ENCODE measurements around the gene NPTX2. TPM values are rescaled to one million over a fixed set of nuclear protein-coding genes. Genes with fewer than 3 reads are reported as not detected.

NPTX2 gene
- total RNA-seq, 1 experiment from 2014 or later = not detected

DNA sequence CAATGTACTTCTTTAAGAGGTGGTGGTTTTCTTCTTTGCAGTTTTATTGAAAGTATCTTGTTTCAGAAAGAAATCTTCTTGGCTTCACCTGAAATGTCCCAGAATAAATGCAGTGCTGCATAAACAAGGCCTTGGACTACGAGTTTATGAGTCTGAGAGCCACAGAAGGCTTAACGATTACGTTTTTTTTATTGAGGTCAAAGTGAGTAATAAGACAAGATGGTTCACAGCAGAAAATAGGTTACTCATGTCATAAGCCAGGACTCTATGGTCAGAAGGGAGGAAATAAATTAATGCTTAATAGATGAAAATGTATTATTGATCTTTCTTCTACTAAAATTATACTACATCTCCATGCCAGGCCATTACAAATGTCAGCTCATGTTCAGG, 13.7 kb upstream of the NPTX2 start:
- H3K36me3 ChIP-seq (ENCODE audit: control insufficient read depth in 1 of 2, insufficient read depth in 2 of 2, low read length in 2 of 2) = no peaks in the 10 kb centered on the region
- RAD21 ChIA-PET (ENCODE audit: low non-redundant PET in 1 of 2, low total read pairs in 2 of 2, uncharacterized antibody in 2 of 2, unreplicated experiment in 2 of 2) = no interaction called here
- no TSS peak for BruUV-seq (replicated peaks)

More for the DNA sequence above, 13.7 kb upstream of the NPTX2 start:
- Histone ChIP-seq H3K27me3 (ENCODE audit: insufficient read depth, low read length) (peaks cover 24% of the 10 kb centered on the region), H3K4me1 (ENCODE audit: control insufficient read depth in 1 of 2, insufficient read depth in 2 of 2, low read length in 2 of 2) (no peaks in the 10 kb centered on the region), H3K79me2 (ENCODE audit: insufficient read depth, low read length) (no peaks in the 10 kb centered on the region), H2AFZ (ENCODE audit: low read depth, low read length, poor library complexity, severe bottlenecking) (no peak overlapping the region), H3K27ac (ENCODE audit: low read depth, low read length) (no peak overlapping the region), H3K4me2 (ENCODE audit: low read length) (no peak overlapping the region), H3K9me2 (ENCODE audit: insufficient read depth) (no peaks in the 10 kb centered on the region), H3K9me3 (ENCODE audit: control insufficient read depth in 1 of 2, insufficient read depth in 1 of 2, low read depth in 1 of 2, low read length in 2 of 2) (no peaks in the 10 kb centered on the region), H4K20me1 (ENCODE audit: insufficient read depth) (no peaks in the 10 kb centered on the region), H3K4me3 (replicated peaks in 1 of 2; ENCODE audit: low read depth in 1 of 2, low read length in 2 of 2) (no peak overlapping the region), H3K9ac (ENCODE audit: low read length) (no peak overlapping the region)
- DNase-seq (ENCODE audit: low read depth, low spot score) = no peak
- ChIA-PET POLR2A (no interaction called here), CTCF (no interaction called here)
- TF ChIP-seq ZNF274 (IDR thresholded peaks at IDR 0.05; ENCODE audit: low read depth, low read length) (no peak), ELF1 (IDR thresholded peaks at IDR 0.05; ENCODE audit: borderline replicate concordance, low read depth) (no peak), CBX3 (IDR thresholded peaks at IDR 0.05; ENCODE audit: low read depth) (no peak), POLR2AphosphoS5 (IDR thresholded peaks at IDR 0.05; ENCODE audit: low read depth, low read length) (no peak), SP1 (IDR thresholded peaks at IDR 0.05; ENCODE audit: low read depth) (no peak), TCF7L2 (IDR thresholded peaks at IDR 0.05; ENCODE audit: borderline replicate concordance, extremely low read depth, insufficient read depth, insufficient read length) (no peak), JUND (IDR thresholded peaks at IDR 0.05) (no peak), FOSL1 (IDR thresholded peaks at IDR 0.05; ENCODE audit: low read depth) (no peak), EGR1 (IDR thresholded peaks at IDR 0.05; ENCODE audit: low read depth) (no peak), RAD21 (IDR thresholded peaks at IDR 0.05; ENCODE audit: low read depth) (no peak), EZH2phosphoT487 (IDR thresholded peaks at IDR 0.05; ENCODE audit: borderline replicate concordance) (no peak), ZFX (IDR thresholded peaks at IDR 0.05) (no peak), CEBPB (IDR thresholded peaks at IDR 0.05; ENCODE audit: low read depth) (no peak)
- TF ChIP-seq, protein P1, sequence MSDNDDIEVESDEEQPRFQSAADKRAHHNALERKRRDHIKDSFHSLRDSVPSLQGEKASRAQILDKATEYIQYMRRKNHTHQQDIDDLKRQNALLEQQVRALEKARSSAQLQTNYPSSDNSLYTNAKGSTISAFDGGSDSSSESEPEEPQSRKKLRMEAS (IDR thresholded peaks at IDR 0.05) = no peak
- TF ChIP-seq, protein P2, sequence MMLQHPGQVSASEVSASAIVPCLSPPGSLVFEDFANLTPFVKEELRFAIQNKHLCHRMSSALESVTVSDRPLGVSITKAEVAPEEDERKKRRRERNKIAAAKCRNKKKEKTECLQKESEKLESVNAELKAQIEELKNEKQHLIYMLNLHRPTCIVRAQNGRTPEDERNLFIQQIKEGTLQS (IDR thresholded peaks at IDR 0.05) = no peak
- TF ChIP-seq, protein P3, sequence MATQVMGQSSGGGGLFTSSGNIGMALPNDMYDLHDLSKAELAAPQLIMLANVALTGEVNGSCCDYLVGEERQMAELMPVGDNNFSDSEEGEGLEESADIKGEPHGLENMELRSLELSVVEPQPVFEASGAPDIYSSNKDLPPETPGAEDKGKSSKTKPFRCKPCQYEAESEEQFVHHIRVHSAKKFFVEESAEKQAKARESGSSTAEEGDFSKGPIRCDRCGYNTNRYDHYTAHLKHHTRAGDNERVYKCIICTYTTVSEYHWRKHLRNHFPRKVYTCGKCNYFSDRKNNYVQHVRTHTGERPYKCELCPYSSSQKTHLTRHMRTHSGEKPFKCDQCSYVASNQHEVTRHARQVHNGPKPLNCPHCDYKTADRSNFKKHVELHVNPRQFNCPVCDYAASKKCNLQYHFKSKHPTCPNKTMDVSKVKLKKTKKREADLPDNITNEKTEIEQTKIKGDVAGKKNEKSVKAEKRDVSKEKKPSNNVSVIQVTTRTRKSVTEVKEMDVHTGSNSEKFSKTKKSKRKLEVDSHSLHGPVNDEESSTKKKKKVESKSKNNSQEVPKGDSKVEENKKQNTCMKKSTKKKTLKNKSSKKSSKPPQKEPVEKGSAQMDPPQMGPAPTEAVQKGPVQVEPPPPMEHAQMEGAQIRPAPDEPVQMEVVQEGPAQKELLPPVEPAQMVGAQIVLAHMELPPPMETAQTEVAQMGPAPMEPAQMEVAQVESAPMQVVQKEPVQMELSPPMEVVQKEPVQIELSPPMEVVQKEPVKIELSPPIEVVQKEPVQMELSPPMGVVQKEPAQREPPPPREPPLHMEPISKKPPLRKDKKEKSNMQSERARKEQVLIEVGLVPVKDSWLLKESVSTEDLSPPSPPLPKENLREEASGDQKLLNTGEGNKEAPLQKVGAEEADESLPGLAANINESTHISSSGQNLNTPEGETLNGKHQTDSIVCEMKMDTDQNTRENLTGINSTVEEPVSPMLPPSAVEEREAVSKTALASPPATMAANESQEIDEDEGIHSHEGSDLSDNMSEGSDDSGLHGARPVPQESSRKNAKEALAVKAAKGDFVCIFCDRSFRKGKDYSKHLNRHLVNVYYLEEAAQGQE (IDR thresholded peaks at IDR 0.05; ENCODE audit: low read depth) = no peak
- TF ChIP-seq, protein P4, sequence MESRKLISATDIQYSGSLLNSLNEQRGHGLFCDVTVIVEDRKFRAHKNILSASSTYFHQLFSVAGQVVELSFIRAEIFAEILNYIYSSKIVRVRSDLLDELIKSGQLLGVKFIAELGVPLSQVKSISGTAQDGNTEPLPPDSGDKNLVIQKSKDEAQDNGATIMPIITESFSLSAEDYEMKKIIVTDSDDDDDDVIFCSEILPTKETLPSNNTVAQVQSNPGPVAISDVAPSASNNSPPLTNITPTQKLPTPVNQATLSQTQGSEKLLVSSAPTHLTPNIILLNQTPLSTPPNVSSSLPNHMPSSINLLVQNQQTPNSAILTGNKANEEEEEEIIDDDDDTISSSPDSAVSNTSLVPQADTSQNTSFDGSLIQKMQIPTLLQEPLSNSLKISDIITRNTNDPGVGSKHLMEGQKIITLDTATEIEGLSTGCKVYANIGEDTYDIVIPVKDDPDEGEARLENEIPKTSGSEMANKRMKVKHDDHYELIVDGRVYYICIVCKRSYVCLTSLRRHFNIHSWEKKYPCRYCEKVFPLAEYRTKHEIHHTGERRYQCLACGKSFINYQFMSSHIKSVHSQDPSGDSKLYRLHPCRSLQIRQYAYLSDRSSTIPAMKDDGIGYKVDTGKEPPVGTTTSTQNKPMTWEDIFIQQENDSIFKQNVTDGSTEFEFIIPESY (IDR thresholded peaks at IDR 0.05; ENCODE audit: extremely low read depth, insufficient replicate concordance, low read length) = no peak
- TF ChIP-seq, protein P5, sequence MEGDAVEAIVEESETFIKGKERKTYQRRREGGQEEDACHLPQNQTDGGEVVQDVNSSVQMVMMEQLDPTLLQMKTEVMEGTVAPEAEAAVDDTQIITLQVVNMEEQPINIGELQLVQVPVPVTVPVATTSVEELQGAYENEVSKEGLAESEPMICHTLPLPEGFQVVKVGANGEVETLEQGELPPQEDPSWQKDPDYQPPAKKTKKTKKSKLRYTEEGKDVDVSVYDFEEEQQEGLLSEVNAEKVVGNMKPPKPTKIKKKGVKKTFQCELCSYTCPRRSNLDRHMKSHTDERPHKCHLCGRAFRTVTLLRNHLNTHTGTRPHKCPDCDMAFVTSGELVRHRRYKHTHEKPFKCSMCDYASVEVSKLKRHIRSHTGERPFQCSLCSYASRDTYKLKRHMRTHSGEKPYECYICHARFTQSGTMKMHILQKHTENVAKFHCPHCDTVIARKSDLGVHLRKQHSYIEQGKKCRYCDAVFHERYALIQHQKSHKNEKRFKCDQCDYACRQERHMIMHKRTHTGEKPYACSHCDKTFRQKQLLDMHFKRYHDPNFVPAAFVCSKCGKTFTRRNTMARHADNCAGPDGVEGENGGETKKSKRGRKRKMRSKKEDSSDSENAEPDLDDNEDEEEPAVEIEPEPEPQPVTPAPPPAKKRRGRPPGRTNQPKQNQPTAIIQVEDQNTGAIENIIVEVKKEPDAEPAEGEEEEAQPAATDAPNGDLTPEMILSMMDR (IDR thresholded peaks at IDR 0.05 in 2 of 3, conservative IDR thresholded peaks at IDR 0.05 in 1 of 3; ENCODE audit: borderline replicate concordance in 1 of 3, insufficient read depth in 1 of 3, low read depth in 2 of 3, low read length in 2 of 3) = no peak
- ATAC-seq = no peak
- intact Hi-C loops (cut with micrococcal nuclease) = no loop called here

All from HCT116 (cell line).